Measurements from ENCODE around the gene DDI2. TPM values are rescaled to one million over a fixed set of nuclear protein-coding genes. Genes with fewer than 3 reads are reported as not detected.

Gene DDI2
- total and polyA plus RNA-seq, 9 of the 15 experiments (the other 6 are each of a cell fraction or from before 2014, with no cell fraction given), result 6.5 to 48.4 (median 21.2) TPM

DNA sequence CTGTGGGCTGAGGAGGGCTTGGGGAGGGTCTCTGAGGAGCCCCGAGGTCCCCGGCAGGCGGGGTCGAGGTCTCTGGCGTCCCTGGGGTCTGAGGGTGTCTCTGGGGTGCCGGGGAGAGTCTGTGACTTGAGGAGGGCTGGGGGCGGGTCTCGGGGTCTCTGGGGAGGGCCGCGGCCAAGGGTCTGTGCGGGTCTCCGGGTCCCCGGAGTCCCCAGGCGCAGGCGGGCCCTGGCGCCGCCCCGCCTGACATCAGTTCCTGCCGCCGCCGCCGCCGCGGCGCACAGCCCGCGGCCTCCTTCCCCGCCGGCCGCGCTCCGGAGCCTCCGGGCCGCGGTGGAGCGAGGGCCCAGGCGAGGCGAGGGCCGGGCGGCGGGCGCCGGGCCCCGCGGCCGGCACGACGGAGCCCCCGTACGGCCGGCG lies 66.8 kb downstream of the DDI2 start, which contains the start of gene PLEKHM2:
TSS of gene PLEKHM2 (plus strand) at position 279 of the 420 bp plus-strand sequence. CDS start 239 bp downstream, outside the sequence.
- no peaks in the 10 kb centered on the region; the same call in 1 of the 2 replicates for H3K9me3 ChIP-seq (replicated peaks; ENCODE audit: control insufficient read depth, insufficient read depth, low read depth, low read length)
- H3K4me2 ChIP-seq (ENCODE audit: insufficient read depth, low read length), result peak within 1 kb of the TSS; percentile 85
- H3K79me2 ChIP-seq (ENCODE audit: control insufficient read depth, insufficient read depth, low read length), result peaks cover 47% of the 10 kb centered on the region
- H3K9me1 ChIP-seq (ENCODE audit: control insufficient read depth, insufficient read depth, low read length), result no peaks in the 10 kb centered on the region
- no TSS peak for BruUV-seq (replicated peaks)
- ChIA-PET POLR2A (interaction anchor here (0.9 to 1.0 kb wide), 3 partner anchors 8 to 12 kb away, joined by 3 to 4 read pairs (median 3); no protein-coding TSS in a partner anchor), CTCF (ENCODE audit: low intra/inter-chr PET ratio) (no interaction called here)
- ATAC-seq (peak; percentile 83), DNase-seq (ENCODE audit: extremely low read depth in 1 of 4, low spot score in 3 of 4) (peak; percentile 72 to 88 (median 86)), FAIRE-seq (no peak)
- peaks cover 18 to 31% of the 10 kb centered on the region in 2 experiments; a peak in 4 of 5 replicates for H3K4me1 ChIP-seq (replicated peaks in 1 of 2; ENCODE audit: control insufficient read depth in 2 of 2, insufficient read depth in 2 of 2, low read length in 2 of 2)
- peak within 1 kb of the TSS; percentile 92 for H2AFZ ChIP-seq (ENCODE audit: low read depth, low read length)
- in situ Hi-C loops (cut with MboI) (no loop called here), intact Hi-C loops (cut with micrococcal nuclease) (no loop called here)
- no peaks in the 10 kb centered on the region for H4K20me1 ChIP-seq (replicated peaks; ENCODE audit: control insufficient read depth, insufficient read depth, low read length)
- peak within 1 kb of the TSS; percentile 95 for H3K27ac ChIP-seq (ENCODE audit: extremely low read depth, low read depth, low read length)
- peak within 1 kb of the TSS; percentile 92 to 97 for H3K9ac ChIP-seq (ENCODE audit: insufficient read depth in 1 of 2, low read depth in 2 of 2, low read length in 2 of 2)
- H3K36me3 ChIP-seq (ENCODE audit: control insufficient read depth, insufficient read depth, low read length), result peaks cover 14% of the 10 kb centered on the region
- peak within 1 kb of the TSS; percentile 96 for H3K4me3 ChIP-seq
- WGBS (ENCODE audit: insufficient coverage, low coverage, missing lambda C conversion rate), result under 1% methylated on average over 27 of the region's 52 CpGs
- no peaks in the 10 kb centered on the region for H3K27me3 ChIP-seq (ENCODE audit: control insufficient read depth in 2 of 2, insufficient read depth in 2 of 2, low read length in 2 of 2)
- TF ChIP-seq, protein P1, sequence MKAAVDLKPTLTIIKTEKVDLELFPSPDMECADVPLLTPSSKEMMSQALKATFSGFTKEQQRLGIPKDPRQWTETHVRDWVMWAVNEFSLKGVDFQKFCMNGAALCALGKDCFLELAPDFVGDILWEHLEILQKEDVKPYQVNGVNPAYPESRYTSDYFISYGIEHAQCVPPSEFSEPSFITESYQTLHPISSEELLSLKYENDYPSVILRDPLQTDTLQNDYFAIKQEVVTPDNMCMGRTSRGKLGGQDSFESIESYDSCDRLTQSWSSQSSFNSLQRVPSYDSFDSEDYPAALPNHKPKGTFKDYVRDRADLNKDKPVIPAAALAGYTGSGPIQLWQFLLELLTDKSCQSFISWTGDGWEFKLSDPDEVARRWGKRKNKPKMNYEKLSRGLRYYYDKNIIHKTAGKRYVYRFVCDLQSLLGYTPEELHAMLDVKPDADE (conservative IDR thresholded peaks at IDR 0.05; ENCODE audit: control insufficient read depth, low read depth, low read length), result 0 out of 2 replicates have a peak, but pooled peaks have one; percentile 13
- TF ChIP-seq, protein P2, sequence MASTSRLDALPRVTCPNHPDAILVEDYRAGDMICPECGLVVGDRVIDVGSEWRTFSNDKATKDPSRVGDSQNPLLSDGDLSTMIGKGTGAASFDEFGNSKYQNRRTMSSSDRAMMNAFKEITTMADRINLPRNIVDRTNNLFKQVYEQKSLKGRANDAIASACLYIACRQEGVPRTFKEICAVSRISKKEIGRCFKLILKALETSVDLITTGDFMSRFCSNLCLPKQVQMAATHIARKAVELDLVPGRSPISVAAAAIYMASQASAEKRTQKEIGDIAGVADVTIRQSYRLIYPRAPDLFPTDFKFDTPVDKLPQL (IDR thresholded peaks at IDR 0.05; ENCODE audit: extremely low read depth, insufficient read length), result no peak
- peak; percentile 45 for TF ChIP-seq KDM5B (IDR thresholded peaks at IDR 0.05; ENCODE audit: insufficient replicate concordance, low read depth, low read length)
- peak in 2 of 3 experiments; percentile 40 to 75 for TF ChIP-seq YY1 (IDR thresholded peaks at IDR 0.05; ENCODE audit: borderline replicate concordance in 1 of 3, control insufficient read depth in 1 of 3, extremely low read depth in 1 of 3, insufficient read depth in 3 of 3, insufficient read length in 1 of 3, insufficient replicate concordance in 2 of 3, low read depth in 1 of 3, low read length in 2 of 3)
- 0 out of 2 replicates have a peak, but pooled peaks have one; percentile 35 for TF ChIP-seq BRD4 (IDR thresholded peaks at IDR 0.05)
- TF ChIP-seq C11orf30 (IDR thresholded peaks at IDR 0.05; ENCODE audit: low read depth), result no peak
- TF ChIP-seq BRCA1 (IDR thresholded peaks at IDR 0.05), result no peak
- no peak for TF ChIP-seq BRCA1 (CRISPR knock-in tag; IDR thresholded peaks at IDR 0.05)
